Endometrial microvascular endothelial cells (primary cell): ENCODE measurements around the gene CFL1. TPM values are rescaled to one million over a fixed set of nuclear protein-coding genes. Genes with fewer than 3 reads are reported as not detected.

Experiments used
- in situ Hi-C: cut with HindIII; loops from 2 replicates; pipeline ENCODE4 v1.10.0; 2017; ENCODE audit warnings: low sequenced_read_pairs, low pct_unique_long_range_greater_than_20kb; ENCODE audit errors: inconsistent ontology term
- total RNA-seq: library from RNA; depleted of rRNA; stranded (reverse); fragments of >200 nt; gene quantifications from one replicate; pipeline ENCODE4 v1.2.3, GENCODE V29; 2015; ENCODE audit errors: inconsistent ontology term

Gene CFL1
- total RNA-seq, 1 donor from 2014 or later = 2,359 TPM

DNA sequence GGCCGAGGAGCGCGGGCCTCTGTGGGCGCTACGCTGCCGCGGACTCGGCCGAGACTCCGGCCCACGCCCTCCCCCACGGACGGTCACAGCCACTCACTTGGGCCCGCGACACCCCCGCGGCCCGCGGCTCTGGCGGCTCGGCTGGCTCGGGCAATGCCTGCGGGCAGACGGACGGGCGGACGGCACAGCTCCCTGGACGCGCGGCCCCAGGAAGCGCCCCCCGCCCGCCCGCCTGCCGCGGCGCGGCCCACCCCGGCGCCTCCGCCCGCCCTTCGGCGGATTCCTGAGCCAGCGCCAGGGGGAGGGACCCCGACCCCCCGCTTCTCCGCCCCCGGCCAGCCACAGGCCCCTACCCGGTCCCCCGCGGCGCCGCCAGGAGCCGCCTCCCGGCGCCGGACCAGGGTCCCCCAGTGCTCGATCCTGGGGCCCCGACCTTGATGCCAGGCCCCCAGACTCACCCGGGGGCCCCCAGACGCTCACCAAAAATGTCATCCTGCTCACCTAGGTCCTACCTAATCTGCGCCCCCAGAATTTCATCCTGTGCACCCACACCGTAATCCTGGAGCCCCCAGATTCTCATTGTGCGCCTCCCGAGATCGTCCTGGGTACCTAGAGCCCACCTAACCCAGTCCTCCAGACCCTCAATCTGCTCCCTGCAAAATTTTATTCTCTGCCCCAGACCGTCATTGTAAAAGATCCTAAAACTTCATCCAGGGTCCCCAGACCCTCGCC, 14.8 kb upstream of the CFL1 start, which contains the start of gene EFEMP2:
TSS of gene EFEMP2 (minus strand) at position 215 of the 732 bp plus-strand sequence. CDS start 446 bp downstream, outside the sequence.
- in situ Hi-C loops = no loop called here

DNA sequence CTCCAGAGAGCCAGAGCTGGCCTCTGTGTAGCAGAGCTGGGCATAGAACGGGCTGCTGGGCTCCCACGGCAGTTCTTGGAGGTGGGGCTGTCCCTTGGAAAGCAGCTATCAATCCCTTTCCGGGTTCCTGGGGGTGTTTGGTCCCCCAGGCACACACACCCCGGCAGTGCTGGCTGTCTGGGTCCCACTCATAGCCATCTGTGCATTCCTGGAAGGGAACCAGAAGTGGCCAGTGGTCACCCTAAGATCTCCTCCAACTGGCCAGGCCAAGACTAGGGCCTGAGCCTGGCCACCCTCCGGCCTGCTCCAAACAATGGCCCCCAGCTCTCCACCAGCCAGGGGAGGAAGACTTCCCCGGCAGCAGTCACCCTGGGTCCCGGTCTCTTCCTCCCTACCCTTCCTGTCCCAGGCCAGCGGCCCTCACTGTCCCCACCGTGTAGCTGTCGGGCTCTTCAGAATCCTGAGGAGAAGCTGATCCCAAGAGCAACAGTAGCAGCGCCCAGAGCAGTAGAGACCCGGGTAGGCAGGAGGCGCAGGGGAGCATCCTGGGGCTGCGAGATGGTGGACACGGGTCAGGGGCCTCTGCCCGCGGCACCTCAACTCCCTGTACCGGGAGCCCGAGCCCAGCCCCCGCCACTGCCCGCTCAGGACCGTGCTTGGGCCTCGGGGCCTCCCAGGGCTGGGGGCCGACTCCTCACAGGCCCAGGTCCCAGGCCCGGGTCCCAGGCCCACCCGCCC, 14.0 kb upstream of the CFL1 start:
- in situ Hi-C loops = no loop called here

DNA sequence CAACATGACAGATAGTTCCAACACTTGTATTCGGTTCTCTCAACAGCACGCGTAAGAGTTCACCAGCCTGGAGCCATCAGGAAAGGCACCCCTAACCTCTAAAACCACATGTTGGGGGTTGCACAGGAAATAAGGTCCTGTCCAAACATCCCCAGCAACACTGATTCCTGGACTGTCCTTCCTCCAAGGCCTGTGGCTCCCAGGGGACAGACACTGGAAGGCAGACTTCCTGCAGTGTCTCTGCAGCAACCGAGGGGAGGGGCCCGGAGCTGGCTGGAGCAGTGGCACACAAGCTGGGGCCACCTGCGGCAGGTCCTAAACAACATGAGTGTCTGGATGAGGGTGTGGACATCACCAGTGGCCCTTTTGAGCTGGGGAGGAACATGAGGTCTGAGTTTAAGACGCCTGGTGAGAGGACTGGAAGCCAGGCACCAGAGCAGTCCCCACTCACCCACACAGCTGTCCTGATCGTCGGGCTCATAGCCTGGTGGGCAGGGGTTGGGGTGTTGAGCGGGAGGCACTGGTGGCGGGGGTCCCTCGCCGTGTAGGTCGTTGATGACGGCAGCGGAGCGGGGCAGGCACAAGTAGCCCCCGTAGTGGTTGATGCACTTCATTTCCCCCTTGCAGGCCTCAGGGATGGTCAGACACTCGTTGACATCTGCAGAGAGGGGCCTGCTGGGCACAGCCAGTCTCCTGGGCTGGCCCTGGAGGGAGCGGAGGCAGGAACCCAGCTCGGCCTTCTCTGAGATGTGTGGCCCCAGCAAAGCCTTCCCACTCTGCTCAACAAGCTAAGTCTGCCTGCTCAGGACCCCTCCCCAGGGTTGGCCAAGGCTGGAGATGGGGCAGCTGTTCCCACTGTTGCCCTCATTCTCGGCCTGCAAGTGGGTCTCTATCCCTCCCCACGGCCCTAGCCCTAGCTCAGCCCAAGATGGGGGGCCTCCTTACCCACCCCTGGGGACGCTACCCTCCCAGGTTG, 13.0 kb upstream of the CFL1 start:
- in situ Hi-C loops = no loop called here

GRCh38 chr11:65870307-65870658, 12.3 kb upstream of the CFL1 start:
- in situ Hi-C loops = no loop called here

- in situ Hi-C loops = no loop called here
Observed at GRCh38 chr11:65869643-65870306, 11.8 kb upstream of the CFL1 start.

GRCh38 chr11:65868907-65869306, 10.9 kb upstream of the CFL1 start:
- in situ Hi-C loops = no loop called here

DNA sequence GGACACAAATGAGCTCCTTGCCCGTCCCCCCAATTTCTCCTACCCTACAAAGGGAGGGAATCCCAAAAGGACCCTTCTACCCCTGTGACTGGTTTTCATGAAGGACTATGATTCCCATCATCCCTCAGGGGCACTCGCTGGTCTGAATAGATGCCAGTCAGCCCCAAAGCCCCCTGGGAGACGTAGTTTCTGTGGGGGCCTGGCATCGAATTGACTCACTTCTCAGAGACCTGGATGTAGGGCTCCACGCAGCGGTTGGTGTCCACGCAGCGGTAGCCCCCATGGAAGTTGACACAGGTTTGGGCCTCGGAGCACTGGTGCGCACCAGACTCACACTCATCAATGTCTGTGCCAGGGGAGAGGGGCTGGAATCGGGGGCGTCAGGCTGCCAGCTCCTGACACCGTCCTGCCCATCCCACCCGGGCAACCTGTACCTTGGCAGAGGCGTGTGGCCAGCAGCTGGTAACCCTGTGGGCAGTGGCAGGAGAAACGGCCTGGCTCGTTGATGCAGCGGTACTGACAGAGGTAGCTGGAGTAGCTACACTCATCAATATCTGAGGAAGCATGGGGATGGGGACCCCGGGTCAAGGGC, 10.2 kb upstream of the CFL1 start:
- in situ Hi-C loops = no loop called here

DNA sequence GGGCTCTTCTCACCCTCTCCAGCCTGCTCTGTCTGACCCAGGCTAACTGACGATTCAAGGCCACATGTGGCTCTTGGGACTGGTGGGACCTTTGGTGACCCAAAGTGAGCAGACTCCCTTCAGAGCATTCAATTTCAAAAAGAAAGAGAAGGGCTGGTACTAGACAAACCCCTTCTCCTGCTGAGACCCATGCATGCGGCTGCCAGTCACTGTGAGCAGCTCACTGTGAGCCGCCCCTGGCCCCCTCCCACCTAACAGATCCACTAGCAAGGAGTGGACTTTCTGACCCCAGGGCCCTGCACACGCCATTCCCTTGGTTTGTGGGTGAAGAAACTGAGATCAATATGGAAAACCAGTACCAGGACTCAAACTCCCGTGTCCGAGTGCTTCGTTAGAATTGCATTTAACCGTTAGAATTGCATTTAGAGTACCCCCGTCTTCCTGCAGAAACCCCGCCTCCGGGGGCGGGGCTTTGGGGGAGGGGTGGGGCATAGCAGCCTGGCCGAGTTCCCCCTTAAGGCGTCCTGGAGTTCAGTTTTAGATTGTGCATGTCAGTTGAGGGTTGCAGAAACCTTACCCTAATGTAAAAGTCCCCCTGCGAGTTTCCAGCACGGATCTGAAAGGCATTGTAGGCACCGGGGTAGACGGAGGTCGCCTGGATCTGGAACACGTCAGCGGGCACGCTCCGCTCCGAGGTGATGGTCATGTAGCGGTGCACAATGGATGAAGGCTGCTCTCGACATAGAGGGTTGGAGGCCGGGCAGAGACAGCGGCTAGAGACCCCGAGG, 9.5 kb upstream of the CFL1 start:
- in situ Hi-C loops = no loop called here

DNA sequence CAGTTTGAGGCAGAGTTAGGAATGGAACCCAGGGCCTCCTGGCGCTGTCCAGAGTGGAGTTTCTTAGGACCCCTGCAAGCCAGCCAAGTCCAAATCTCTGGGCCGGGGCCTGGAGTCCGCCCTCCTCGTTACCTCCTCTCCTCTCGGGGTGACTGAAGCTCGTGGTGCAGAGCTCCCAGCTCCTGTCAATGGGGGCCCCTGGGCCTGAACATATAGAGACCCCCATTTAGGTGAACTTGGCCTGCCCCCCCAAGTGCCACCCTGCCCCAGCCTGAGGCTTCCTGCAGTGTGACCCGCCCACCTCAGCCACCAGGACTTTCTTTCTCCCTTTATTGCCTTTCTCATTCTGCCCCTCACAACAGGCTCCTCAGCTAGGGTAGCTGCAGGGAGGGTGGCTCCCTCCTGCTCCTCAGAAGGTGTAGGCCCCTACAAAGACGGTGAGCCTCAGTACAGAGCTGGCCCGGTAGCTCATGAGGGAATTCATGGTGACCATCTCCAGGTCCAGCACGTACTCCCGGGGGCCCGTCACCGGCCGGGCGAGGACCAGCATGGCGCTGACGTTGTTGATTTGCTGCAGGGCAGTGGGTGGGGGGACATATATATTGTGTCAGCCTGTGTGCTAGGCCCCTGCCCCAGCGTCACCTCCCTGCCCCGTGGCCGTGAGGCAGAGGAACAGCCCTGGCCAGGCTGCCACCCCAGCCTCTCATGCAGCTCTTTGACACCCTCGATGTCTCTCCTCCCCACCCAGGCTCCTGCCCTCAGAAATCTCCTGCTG, 8.7 kb upstream of the CFL1 start:
- in situ Hi-C loops = no loop called here

- in situ Hi-C loops = no loop called here
Observed at GRCh38 chr11:65865550-65866172, 7.7 kb upstream of the CFL1 start.

DNA sequence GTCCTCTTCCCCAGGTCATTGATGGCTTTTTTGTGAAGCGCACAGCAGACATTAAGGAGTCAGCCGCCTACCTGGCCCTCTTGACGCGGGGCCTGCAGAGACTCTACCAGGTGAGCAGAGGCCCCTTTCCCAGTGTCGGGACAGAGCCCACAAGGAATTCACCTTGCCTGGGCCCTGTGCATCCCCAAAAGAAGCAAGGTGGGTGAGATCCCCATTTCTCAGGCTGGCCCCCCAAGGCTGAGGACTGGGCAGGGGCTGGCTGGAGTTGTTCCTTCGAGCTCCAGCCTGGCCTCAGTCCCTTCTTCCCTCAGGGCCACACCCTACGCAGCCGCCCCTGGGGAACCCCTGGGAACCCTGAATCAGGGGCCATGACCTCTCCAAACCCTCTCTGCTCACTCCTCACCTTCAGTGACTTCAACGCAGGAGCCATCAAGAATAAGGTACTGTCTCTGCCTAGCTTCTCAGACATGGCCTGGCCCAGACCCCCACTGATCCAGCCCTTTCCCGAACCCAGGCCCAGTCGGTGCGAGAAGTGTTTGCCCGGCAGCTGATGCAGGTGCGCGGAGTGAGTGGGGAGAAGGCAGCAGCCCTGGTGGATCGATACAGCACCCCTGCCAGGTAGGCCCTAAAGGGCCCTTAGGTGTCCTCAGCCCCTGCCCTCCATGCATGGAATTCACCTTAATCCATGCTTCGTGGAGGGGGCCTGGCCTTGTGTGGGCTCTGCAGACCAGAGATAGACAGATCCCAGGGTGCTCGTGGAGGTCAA, 6.9 kb upstream of the CFL1 start:
- in situ Hi-C loops = no loop called here

DNA sequence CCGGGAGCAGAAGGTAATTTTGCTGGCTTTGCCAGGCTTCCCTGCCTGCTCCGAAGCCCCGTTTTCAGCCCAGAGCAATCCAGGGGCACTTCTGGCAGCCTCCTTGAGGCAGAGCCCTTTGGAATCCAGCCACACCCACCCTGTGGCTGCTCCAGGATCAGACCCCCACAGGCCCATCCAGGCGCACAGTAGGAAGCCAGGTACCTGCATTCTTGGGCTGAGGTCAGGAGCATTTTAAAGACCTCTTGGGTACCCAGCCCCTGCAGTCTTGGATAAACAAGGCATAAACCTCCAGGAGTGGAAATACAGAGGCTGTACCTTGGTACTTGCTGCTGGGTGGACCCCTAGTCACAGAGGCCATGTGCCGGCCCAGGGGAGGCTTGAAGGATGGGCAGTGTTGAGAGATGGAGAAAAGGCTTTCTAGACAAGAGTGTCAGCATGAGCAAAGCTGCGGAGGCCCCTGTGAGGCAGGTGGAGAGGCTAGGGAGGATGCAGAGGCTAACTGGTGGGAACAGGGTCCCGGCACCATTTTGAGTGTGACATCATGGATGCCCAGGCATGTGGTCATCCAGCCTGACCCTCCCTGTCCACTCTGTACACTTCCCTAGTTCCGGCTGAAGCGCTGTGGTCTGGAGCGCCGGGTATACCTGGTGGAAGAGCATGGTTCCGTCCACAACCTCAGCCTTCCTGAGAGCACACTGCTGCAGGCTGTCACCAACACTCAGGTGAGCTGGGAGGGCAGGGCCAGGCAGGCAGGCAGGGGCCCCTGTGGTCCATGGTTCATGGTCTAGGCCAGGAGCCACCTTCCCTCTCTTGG, 6.1 kb upstream of the CFL1 start:
- in situ Hi-C loops = no loop called here

GRCh38 chr11:65862941-65863888, 5.2 kb upstream of the CFL1 start:
- in situ Hi-C loops = no loop called here

GRCh38 chr11:65862191-65862735, 4.3 kb upstream of the CFL1 start:
- in situ Hi-C loops = no loop called here
